GM18502 (cell line): ENCODE results near the gene ELOVL6.
A peak's percentile ranks its signal among the peaks of the same experiment; 100 is the strongest.

ENCODE experiments used
- ATAC-seq: cut with Tn5 transposase; IDR thresholded peaks from one replicate; pipeline ENCODE4 v1.9.1; 2021; ENCODE audit warnings: mild to moderate bottlenecking; ENCODE audit not compliant: unreplicated experiment, poor library complexity

Gene ELOVL6

GRCh38 chr4:110130576-110131358 lies 67.6 kb downstream of the ELOVL6 start:
- ATAC-seq = no peak

- ATAC-seq = no peak
Measured at GRCh38 chr4:110129544-110129943, 68.9 kb downstream of the ELOVL6 start.

DNA sequence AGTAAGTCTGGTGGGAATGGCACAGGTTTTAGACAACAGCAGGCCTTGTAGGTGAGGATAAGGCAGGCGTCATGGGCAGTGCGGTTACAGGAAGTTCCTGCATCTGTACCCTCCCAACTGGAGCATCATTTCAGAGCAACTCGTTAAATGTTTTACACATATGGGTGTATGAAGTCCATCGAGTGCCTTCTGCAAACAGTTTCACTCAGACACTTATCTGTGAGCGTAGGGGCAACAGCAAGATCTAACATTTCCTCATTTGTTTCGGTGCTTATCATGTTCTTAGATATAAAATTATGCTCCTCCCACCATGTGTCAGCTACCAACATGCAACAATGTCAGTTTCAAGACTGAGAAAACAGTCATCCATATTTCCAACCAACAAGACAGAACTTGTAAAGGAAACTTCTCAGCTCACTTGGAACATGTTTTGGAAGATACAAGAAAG lies 69.9 kb downstream of the ELOVL6 start:
- no peak for ATAC-seq

- ATAC-seq = no peak
Measured at GRCh38 chr4:110128029-110128428, 70.4 kb downstream of the ELOVL6 start.

DNA sequence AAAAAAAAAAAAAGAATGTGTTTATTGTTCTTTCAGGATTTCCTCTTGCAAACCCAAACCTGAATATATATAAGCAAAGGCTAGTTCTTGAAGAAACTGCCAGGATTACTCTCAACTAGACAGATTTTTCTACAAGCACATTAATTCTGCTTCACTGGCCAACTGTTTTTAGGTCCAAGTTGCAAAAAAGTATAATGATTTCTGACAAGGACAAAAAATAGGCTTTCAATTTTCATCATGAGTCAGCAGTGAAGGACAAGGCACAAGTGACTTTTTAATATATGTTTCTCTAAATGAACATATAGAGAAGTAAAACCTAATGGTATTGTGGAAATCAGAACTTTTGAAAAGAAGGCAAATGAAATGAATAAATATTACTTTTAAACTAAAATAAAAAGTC lies 73.7 kb downstream of the ELOVL6 start:
- peak; percentile 57 for ATAC-seq

DNA sequence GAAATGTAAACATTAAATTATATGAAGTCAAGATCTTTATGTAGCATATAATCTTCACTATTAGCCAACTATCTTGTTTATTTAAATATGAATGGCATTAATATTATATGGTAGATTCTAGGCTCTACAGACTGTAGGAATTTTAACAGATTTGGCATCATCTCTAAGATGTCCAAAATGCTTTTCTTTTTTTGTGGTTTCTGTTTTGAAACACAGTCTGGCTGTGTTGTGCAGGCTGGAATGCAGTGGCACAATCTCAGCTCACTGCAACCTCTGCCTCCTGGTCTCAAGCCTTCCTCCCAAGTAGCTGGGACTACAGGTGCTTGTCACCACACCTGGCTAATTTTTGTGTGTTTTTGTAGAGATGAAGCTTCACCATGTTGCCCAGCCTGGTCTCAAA lies 76.2 kb downstream of the ELOVL6 start:
- ATAC-seq = no peak

DNA sequence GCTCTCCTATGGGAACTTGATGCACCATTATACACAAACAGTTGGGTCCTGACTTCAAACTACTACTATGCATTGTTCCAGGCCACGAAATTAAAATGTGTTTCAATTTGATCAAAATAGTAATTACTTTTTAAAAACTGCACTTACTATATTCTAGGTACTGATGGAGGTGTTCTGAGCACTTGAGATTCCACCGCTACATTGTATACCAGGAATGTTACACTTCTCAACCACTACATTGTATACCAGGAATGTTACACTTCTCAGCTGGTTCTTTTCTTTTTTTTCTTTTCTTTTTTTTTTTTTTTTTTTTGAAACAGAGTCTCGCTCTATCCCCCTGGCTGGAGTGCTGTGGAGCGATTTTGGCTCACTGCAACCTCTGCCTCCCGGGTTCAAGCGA lies 77.9 kb downstream of the ELOVL6 start:
- ATAC-seq = no peak

GRCh38 chr4:110119880-110120279 lies 78.5 kb downstream of the ELOVL6 start:
- no peak for ATAC-seq

DNA sequence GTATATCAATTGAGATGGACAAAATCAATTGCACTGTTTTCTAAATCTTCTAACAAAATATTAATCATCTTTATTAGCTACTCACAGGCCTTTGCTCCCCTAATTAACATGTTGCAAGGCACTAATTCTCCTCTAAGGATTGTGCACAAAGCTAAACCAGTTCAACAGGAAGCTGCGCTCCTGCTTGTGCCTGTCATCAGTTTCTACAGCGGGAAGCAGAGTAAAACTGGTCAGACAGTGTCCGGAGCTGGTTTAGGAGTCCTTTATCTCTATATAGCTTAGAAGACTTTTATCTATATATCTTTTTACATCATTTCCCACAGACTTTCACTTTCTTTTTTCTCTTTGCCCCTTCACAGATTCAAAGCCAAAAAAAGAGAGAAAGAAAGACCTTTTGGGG lies 79.1 kb downstream of the ELOVL6 start:
- peak; percentile 61 for ATAC-seq

GRCh38 chr4:110112056-110112455 lies 86.4 kb downstream of the ELOVL6 start:
- no peak for ATAC-seq

- no peak for ATAC-seq
Measured at GRCh38 chr4:110109455-110109854, 89.0 kb downstream of the ELOVL6 start.

- ATAC-seq = no peak
Measured at GRCh38 chr4:110108960-110109359, 89.5 kb downstream of the ELOVL6 start.

DNA sequence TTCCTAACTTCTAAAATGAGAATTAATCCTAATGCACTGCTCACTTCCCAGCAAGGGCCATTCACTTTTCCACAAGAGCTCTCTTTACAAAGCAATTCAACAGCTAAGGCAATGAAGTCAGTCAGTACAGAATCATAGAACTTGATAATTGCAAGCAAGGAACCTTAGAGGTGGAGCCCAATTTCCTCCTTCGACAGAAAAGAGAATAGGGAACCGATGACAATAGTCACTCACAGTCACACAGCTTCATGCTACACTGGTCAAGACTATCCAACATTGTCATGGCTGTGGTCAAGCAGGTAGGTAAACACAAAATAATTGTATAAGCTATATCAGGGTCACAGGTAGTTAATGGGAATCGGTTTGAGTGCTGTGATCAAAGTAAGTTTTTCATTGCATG lies 90.0 kb downstream of the ELOVL6 start:
- peak; percentile 91 for ATAC-seq

- no peak for ATAC-seq
Measured at GRCh38 chr4:110107866-110108265, 90.5 kb downstream of the ELOVL6 start.

DNA sequence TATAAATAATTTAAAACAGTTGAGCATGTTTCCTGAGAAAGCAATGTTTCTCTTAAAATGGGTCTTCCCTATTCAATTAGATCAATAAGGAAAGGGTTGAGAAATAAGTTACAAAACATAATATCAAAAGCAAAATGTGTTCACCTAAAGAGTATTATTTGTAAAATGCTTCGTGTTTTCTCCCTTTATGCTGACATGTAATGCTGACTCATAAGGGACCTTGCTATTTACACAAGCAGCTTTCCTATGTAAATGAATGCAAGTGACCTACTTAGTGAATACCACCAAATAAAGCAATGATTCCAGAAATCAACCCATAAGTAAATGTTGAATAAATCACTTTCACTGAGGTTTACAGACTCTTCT lies 91.5 kb downstream of the ELOVL6 start:
- ATAC-seq = peak; percentile 85

- no peak for ATAC-seq
Measured at GRCh38 chr4:110104661-110105060, 93.8 kb downstream of the ELOVL6 start.

GRCh38 chr4:110099638-110100037 lies 98.8 kb downstream of the ELOVL6 start:
- no peak for ATAC-seq

DNA sequence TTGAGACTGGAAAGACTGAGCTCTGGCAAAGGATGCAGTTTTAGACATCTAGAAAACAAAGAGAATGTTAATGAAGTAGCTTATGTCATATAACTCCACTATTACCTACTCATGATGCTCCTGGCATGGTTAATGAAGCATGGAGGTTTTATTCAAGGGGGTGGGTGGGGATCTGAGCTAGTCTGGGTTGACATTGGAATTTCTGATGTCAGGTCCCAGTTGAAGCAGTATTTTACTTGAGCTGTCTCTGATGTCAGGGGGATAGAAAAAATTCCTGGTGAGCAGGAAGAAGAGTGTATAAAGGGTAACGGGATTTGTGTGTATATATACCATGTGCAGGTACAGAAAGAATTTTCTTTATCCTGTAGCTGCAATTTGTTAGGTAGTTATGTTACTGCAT lies 102.0 kb downstream of the ELOVL6 start:
- ATAC-seq = no peak

- ATAC-seq = no peak
Measured at GRCh38 chr4:110092646-110093045, 105.8 kb downstream of the ELOVL6 start.

- no peak for ATAC-seq
Measured at GRCh38 chr4:110091434-110092140, 106.8 kb downstream of the ELOVL6 start.

DNA sequence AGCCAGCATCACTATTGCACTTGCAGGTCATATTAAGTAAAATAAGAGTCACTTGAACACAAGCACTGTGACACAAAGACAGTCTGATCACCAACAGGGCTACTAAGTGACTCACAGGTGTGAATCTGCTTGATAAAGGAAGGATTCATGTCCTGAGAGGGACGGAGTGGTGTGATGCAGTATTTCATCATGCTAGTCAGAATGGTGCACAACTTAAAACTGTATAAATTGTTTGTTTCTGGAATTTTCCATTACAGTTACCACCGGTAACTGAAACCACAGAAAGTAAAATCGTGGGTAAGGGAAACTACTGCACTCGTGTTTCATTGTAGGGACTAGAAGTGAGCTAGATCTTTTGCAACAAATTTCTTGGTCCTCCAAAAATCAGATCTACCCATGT lies 109.7 kb downstream of the ELOVL6 start:
- ATAC-seq = peak; percentile 61
